ENCODE results near the gene DR1. TPM values are rescaled to one million over a fixed set of nuclear protein-coding genes. Genes with fewer than 3 reads are reported as not detected.

The DR1 gene
- total and polyA plus RNA-seq, 7 donors = 19.9 to 29.8 (median 20.7) TPM

DNA sequence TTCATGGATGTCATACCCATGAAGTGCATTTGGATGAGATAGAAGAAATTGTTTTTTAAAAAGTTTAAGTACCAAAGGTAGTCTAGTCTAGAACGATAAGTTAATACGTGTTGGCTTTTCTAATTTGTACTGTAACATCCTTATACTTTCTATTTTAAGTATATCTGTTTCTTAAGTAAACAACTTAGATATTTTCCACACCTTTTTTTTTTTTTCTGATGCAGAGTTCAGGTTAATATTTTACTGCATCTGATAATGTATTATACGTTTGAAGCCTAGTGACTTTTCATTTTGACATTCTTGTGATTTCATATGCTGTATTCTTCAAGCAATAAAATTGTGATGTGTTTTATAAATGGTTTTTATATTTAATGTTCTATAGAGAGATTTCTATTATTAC, 16.5 kb downstream of the DR1 start:
- H3K27me3 ChIP-seq = no peaks in the 10 kb centered on the region
- 24 to 67% methylated on average over 3 of the region's 3 CpGs for WGBS, 2 donors
- intact Hi-C loops (cut with DNase I) = no loop called here
- no peak for DNase-seq
- peaks cover 0 to 35% (median under 1%) of the 10 kb centered on the region in 4 donors for H3K36me3 ChIP-seq
- no peak overlapping the region for H3K27ac ChIP-seq
- no peaks in the 10 kb centered on the region for H3K9me3 ChIP-seq
- H3K4me1 ChIP-seq = peaks cover 0 to 10% (median 3%) of the 10 kb centered on the region in 4 donors
- TF ChIP-seq, protein P1, sequence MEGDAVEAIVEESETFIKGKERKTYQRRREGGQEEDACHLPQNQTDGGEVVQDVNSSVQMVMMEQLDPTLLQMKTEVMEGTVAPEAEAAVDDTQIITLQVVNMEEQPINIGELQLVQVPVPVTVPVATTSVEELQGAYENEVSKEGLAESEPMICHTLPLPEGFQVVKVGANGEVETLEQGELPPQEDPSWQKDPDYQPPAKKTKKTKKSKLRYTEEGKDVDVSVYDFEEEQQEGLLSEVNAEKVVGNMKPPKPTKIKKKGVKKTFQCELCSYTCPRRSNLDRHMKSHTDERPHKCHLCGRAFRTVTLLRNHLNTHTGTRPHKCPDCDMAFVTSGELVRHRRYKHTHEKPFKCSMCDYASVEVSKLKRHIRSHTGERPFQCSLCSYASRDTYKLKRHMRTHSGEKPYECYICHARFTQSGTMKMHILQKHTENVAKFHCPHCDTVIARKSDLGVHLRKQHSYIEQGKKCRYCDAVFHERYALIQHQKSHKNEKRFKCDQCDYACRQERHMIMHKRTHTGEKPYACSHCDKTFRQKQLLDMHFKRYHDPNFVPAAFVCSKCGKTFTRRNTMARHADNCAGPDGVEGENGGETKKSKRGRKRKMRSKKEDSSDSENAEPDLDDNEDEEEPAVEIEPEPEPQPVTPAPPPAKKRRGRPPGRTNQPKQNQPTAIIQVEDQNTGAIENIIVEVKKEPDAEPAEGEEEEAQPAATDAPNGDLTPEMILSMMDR (IDR thresholded peaks at IDR 0.05) = no peak
- no peak for TF ChIP-seq POLR2AphosphoS5 (IDR thresholded peaks at IDR 0.05)
- no peak for TF ChIP-seq EP300 (IDR thresholded peaks at IDR 0.05)
- TF ChIP-seq POLR2A (IDR thresholded peaks at IDR 0.05) = no peak
- no peak overlapping the region for H3K4me3 ChIP-seq

DNA sequence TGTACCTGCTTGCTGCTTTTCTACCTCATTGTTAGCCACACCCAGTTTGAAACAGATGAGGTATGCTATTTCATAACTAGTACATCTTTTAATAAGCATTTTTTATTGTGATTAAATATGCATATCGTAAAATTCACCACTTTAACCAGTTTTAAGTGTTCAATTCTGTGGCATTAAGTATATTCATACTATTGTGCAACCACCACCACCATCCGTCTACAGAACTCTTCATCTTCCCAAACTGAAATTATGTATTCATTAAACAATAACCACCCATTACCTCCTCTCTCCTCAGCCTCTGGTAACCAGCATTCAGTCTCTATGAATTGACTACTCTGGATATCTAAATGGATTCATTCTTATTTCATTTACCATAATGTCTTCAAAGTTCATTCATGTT, 20.1 kb downstream of the DR1 start:
- TF ChIP-seq POLR2A (IDR thresholded peaks at IDR 0.05) = no peak
- TF ChIP-seq POLR2AphosphoS5 (IDR thresholded peaks at IDR 0.05) = no peak
- no peak for TF ChIP-seq EP300 (IDR thresholded peaks at IDR 0.05)
- TF ChIP-seq, protein P1 (IDR thresholded peaks at IDR 0.05) = no peak
- Histone ChIP-seq H3K27me3 (no peaks in the 10 kb centered on the region), H3K4me3 (no peak overlapping the region), H3K9me3 (no peaks in the 10 kb centered on the region), H3K36me3 (peaks cover 0 to 36% (median 6%) of the 10 kb centered on the region in 4 donors), H3K27ac (no peak overlapping the region), H3K4me1 (no peaks in the 10 kb centered on the region)
- DNase-seq = no peak
- 86 to 95% methylated on average over 2 of the region's 2 CpGs for WGBS, 2 donors
- intact Hi-C loops (cut with DNase I) = no loop called here

DNA sequence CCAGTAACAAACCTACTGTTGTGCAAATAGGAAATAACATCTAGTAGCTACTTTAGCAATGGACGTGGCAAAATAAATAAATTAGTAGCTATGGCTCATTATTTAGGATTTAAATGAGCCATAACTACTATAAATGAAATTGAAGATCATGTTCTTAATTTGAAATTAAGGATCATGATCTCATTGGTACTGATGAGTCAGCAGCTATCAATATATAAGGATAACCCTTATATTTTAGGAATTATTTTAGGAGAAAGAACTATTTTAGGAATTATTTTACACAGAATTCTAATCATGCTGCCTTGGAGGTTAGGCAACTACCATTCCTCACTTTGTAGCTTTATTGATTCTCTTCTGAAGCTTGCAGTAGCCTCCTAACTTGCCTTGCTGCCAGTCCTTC, 24.0 kb downstream of the DR1 start:
- Histone ChIP-seq H3K4me3 (no peak overlapping the region), H3K4me1 (no peaks in the 10 kb centered on the region), H3K9me3 (no peaks in the 10 kb centered on the region), H3K27ac (no peak overlapping the region), H3K36me3 (peaks cover 0 to 22% (median 6%) of the 10 kb centered on the region in 4 donors), H3K27me3 (no peaks in the 10 kb centered on the region)
- intact Hi-C loops (cut with DNase I) = no loop called here
- no peak for TF ChIP-seq POLR2AphosphoS5 (IDR thresholded peaks at IDR 0.05)
- TF ChIP-seq, protein P1 (IDR thresholded peaks at IDR 0.05) = no peak
- no peak for TF ChIP-seq POLR2A (IDR thresholded peaks at IDR 0.05)
- no peak for TF ChIP-seq EP300 (IDR thresholded peaks at IDR 0.05)
- 78 to 86% methylated on average over 1 of the region's 1 CpG for WGBS, 2 donors
- DNase-seq = no peak

DNA sequence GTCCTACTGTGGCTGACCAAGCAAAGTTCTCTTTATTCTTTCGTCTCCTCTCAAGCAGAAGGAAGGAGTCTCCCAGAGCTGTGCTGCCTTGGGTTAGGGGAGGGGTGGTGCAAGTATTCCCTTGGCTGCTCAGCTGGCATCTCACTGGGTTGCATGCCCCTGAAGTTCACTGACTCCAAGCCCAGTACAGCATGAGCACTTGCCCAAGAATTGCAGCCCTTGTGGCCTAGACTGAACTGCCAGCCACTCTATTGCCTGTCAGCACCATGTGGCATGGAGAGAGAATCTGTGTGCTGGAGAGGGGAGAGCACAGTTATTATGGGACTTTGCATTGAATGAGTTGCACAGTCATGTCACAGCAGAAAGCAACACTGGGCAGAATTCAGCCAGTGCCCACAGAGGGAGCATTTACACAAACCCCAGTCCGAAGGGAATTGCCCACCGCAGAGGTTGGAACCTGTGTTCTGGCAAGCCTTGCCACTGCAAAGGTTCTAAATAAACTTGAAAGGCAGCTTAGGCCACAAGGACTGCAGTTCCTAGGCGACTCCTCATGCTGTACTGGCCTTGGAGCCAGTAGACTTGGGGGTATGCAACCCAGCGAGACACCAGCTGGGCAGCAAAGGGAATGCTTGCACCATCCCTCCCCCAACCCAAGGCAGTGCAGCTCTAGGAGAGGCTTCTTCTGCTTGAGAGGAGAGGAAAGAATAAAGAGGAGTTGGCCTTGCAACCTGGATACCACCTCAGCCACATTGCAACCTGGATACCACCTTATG, 28.8 kb downstream of the DR1 start:
- Histone ChIP-seq H3K9me3 (no peaks in the 10 kb centered on the region), H3K27me3 (no peaks in the 10 kb centered on the region), H3K36me3 (peaks cover 0 to 5% (median 0%) of the 10 kb centered on the region in 4 donors), H3K4me1 (no peaks in the 10 kb centered on the region), H3K4me3 (no peak overlapping the region), H3K27ac (no peak overlapping the region)
- intact Hi-C loops (cut with DNase I) = no loop called here
- DNase-seq = no peak
- no peak for TF ChIP-seq POLR2AphosphoS5 (IDR thresholded peaks at IDR 0.05)
- TF ChIP-seq, protein P1 (IDR thresholded peaks at IDR 0.05) = no peak
- TF ChIP-seq EP300 (IDR thresholded peaks at IDR 0.05) = no peak
- TF ChIP-seq POLR2A (IDR thresholded peaks at IDR 0.05) = no peak
- WGBS, 2 donors = 97 to 98% methylated on average over 5 of the region's 5 CpGs

Measured in sigmoid colon (tissue), 7 donors.